AG09319 (cell line): ENCODE results near the gene ANKRD33B.

Experiments
- DNase-seq: peaks from one replicate; pipeline ENCODE4 v3.0.0-alpha.2; 2010; ENCODE audit warnings: low read depth; ENCODE audit errors: extremely low read depth
- CTCF ChIP-seq: IDR thresholded peaks from 2 replicates; pipeline ENCODE4 v1.5.1; 2011; ENCODE audit warnings: low read depth, mild to moderate bottlenecking, inconsistent platforms, low read length, moderate library complexity

Gene ANKRD33B

DNA sequence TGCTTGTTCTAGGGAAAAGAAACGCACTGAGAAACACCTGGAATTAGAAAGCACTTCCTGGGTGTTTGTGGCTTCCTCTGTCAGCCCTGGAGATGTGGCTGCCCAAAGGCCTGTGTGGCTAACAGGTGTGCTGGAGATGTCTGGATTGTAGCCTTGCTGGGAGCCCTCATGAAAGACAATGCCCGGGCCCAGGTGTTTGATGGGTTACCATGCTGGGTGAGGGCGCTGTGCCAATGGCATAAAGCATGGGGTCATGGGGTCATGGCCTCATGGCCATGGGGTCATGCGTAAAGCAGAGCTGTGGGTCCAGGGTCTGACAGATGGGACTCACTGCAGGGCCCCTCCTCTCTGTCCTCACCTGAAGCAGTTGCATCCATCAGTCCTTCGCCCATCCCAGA is 21.6 kb downstream of the ANKRD33B start:
- no peak for DNase-seq

DNA sequence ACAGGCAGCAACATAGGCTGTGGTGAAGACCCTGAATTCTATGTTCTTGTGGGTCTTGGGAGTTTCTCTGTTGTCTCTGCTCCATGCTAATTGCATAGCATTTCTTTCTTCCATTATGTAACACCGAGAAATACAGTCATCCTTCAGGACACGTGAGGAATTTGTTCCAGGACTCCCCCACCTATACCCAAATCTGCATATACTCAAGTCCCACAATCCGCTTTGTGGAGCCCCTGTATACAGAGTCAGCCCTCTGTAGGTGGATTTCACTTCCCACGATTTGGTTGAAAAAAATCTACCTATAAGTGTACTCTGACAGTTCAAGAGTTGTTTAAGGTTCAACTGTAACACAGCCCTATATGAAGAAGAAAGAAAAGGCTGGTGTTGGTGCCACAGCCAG is 22.1 kb downstream of the ANKRD33B start:
- DNase-seq, result no peak
- TF ChIP-seq CTCF, result no peak

More for the DNA sequence above, 21.6 kb downstream of the ANKRD33B start:
- no peak for TF ChIP-seq CTCF

DNA sequence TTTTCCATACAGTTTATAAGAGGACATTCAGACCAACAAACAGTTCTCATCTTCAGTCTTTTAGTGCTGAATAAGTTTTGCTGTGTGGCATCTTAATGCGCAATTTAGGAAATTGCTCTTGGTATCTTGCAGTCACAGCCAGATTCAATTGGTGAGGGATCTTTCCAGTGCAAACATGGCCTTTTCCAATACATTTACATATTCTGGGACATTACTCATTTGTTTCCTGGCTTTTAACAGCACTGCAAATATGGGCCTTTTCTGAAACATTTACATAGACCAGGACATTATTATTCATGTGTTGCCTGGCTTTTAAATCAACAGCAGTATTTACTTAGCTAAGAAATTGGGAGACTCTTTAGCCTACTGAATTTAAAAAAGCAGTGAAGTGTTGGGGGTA is 22.7 kb downstream of the ANKRD33B start:
- TF ChIP-seq CTCF, result no peak
- DNase-seq, result no peak

DNA sequence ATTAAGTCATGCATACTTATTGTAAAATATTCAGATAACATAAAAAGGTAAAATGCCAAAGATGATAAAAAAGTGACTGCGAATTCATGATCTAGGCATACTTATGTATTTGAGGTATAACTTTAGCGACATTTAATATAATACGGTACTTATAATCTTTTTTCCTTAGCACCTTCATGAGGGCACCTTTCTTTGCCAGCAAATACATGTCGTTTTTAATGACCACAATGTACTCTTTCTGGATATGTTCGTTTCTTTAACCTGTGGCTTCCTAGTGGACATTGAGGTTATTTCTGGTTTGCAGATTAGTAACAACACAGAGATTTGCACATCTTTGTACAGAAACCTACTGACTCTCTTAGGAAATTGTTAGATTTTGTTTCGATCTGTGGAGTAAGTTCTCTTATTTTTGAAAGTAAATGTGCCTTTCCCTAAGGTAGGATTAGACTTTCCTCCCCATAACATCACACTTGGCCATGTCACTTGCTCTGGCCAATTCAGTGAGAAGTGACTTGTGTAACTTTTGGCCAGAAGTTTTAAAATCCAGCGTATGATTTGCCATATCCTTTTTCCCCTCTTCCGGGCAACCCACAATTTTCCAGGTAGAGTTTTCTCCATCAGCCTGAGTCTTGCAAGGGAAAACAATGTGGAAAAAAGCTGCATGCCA is 24.4 kb downstream of the ANKRD33B start:
- TF ChIP-seq CTCF, result no peak
- no peak for DNase-seq

DNA sequence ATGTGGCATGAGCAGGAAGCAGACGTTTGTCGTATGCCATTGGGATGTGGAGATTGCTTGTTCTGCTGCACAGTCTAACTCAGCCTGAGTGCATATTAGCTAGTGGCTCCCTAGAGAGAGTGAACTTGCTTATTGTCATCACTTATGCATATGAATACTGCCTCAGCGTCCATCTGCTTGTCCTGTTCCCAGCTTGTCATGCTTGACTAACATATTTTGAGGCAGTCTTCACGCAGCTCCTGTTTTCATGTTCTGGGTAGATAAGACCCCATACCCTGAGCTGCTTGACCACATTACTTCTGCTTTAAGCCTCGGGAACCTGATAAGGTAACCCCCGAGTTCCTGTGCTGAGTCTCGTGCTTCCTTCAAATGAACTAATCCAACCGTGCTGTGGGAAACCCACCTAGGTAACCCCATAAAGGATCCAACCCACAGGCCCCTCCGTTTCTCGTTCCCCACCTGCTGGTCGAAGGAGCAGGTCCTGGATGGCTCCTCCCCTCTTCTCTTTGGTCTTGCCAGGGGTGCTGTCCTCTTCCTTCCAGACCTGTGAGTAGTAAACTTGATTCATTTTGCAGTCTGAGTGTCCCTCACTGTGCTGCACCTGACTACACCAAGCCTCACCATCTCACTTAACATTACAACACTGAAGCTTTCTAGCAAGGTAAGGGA is 25.0 kb downstream of the ANKRD33B start:
- no peak for TF ChIP-seq CTCF
- no peak for DNase-seq

DNA sequence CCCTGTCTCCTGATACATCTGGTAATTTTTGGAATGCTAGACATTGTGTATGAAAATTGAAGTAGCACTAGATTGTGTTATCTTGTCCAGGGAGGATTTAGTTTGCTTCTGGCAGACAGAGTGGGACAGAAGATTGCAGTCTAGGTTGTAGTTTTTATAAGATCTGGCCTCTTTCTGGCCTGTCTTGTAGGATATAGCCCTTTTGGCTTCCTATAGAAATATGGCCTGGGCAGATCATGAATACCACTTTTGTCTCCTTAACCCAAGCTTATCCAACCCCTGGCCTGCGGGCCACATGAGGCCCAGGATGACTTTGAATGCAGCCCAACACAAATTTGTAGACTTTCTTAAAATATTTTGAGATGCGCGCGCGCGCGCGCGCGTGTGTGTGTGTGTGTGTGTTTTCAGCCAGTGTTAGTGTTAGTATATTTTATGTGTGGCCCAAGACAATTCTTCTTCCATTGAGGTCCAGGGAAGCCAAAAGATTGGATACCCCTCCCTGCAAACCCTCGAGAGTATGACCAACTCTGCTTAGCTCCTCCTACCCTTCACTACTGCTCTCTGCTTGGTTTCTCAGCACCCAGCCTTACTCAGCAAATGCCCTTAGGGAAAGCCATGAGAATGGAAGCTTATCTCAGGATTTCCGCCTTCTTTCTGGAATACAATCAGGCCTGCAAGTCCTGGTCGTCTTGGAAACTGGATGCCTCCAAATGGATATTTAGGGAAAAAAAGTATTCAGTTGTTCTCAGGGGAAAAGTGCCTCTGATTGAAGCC is 26.5 kb downstream of the ANKRD33B start:
- DNase-seq, result peak; percentile 20
- TF ChIP-seq CTCF, result no peak

DNA sequence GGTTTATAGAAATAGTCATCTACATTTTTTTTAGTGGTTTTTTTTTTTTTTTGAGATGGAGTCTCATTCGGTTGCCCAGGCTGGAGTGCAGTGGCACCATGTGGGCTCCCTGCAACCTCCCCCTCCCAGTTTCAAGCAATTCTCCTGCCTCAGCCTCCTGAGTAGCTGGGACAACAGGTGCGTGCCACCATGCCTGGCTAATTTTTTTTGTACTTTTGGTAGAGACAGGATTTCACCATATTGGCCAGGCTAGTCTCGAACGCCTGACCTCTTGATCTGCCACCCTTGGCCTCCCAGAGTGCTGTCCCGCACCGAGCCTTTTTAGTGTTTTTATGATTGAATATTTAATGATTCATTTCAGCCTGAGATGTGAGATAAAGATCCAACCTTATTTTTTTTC is 27.3 kb downstream of the ANKRD33B start:
- no peak for DNase-seq
- no peak for TF ChIP-seq CTCF
